GM12864 (cell line): ENCODE results near the gene THADA.
"Not testable (repeated sequence)": the region's sequence is repeated elsewhere in the genome, so short reads cannot be mapped to it uniquely, and the experiment has no call there.

Experiments
- DNase-seq: peaks from one replicate; pipeline ENCODE4 v3.0.0-alpha.2; 2011; ENCODE audit warnings: low read depth
- H3K4me3 ChIP-seq: 2 replicates; pipeline ENCODE4 v1.5.1; 2011; ENCODE audit warnings: mild to moderate bottlenecking, low read depth, low read length, control low read depth
- TF ChIP-seq, protein P1 (sequence below): IDR thresholded peaks from 2 replicates; pipeline ENCODE4 v1.5.1; 2011; ENCODE audit warnings: low read depth, mild to moderate bottlenecking, moderate library complexity, low read length, control low read depth, inconsistent platforms; ENCODE audit errors: missing control alignments

The THADA gene

DNA sequence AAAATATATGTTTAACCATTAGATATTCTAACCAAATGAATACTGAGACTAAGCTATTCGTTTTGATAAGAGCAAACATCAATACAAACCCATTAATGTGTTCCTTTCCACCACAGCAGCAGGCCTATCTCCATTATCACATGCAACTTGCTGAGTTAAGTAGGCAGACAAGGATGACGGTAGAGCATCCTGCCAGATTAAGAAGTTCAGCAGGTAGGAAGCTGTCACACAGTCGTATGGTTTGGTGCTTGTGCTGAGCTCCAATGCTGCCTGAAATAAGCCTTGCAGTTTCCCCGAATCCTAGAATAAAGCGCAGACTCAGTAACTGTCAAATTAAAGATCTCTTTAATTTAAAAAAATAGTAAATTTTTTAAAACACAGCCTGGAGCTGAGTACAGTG lies 39.6 kb downstream of the THADA start:
- no peak overlapping the region for H3K4me3 ChIP-seq
- DNase-seq = no peak
- TF ChIP-seq, protein P1, sequence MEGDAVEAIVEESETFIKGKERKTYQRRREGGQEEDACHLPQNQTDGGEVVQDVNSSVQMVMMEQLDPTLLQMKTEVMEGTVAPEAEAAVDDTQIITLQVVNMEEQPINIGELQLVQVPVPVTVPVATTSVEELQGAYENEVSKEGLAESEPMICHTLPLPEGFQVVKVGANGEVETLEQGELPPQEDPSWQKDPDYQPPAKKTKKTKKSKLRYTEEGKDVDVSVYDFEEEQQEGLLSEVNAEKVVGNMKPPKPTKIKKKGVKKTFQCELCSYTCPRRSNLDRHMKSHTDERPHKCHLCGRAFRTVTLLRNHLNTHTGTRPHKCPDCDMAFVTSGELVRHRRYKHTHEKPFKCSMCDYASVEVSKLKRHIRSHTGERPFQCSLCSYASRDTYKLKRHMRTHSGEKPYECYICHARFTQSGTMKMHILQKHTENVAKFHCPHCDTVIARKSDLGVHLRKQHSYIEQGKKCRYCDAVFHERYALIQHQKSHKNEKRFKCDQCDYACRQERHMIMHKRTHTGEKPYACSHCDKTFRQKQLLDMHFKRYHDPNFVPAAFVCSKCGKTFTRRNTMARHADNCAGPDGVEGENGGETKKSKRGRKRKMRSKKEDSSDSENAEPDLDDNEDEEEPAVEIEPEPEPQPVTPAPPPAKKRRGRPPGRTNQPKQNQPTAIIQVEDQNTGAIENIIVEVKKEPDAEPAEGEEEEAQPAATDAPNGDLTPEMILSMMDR = no peak

- DNase-seq = no peak
- TF ChIP-seq, protein P1 = no peak
- H3K4me3 ChIP-seq = no peak overlapping the region
These were observed 42.4 kb downstream of the THADA start for GRCh38 chr2:43553341-43553855.

DNA sequence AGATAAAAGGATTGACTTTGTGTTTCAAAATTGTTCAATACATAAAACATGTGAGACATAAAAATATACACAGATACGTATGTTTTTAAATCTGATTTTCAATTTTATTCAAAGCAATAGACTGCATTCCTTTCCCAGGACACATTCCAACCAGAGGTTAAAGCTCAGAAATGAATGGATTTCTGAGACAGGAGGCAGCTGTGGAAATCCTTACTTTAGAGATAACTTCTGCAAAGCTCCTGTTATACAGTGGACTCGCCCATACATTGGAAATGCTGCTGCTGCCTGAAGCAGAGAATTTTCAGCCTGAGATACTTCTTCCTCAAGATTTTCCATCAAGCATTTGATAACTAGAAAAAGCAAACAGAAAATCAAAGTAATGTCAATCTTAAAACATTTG lies 43.8 kb downstream of the THADA start:
- no peak overlapping the region for H3K4me3 ChIP-seq
- DNase-seq = no peak
- TF ChIP-seq, protein P1 = no peak

GRCh38 chr2:43548381-43548780 lies 47.5 kb downstream of the THADA start:
- DNase-seq, H3K4me3 ChIP-seq: not testable (repeated sequence)

- TF ChIP-seq, protein P1 = peak; percentile 37
- DNase-seq = no peak
- H3K4me3 ChIP-seq = no peak overlapping the region
These were observed 53.4 kb downstream of the THADA start for GRCh38 chr2:43542285-43542933.

DNA sequence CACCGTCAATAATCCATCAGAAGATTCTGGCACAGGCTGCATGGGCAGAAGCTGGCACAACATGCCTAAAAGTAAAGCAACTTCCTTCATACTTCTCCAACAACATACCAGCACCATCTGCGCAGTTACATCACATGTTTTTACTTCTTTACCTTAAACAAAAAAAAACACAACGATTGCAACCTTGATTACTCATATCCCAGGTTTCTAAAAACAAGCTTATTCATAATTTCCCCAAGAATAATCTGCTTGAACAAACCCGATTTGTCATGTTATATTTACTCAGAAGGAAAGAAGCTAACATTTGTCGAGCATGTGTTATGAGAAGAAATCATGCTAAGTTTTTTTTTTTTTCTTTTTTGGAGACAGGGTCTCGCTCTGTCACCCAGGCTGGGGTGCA lies 54.7 kb downstream of the THADA start:
- TF ChIP-seq, protein P1 = no peak
- H3K4me3 ChIP-seq = no peak overlapping the region
- DNase-seq = no peak

DNA sequence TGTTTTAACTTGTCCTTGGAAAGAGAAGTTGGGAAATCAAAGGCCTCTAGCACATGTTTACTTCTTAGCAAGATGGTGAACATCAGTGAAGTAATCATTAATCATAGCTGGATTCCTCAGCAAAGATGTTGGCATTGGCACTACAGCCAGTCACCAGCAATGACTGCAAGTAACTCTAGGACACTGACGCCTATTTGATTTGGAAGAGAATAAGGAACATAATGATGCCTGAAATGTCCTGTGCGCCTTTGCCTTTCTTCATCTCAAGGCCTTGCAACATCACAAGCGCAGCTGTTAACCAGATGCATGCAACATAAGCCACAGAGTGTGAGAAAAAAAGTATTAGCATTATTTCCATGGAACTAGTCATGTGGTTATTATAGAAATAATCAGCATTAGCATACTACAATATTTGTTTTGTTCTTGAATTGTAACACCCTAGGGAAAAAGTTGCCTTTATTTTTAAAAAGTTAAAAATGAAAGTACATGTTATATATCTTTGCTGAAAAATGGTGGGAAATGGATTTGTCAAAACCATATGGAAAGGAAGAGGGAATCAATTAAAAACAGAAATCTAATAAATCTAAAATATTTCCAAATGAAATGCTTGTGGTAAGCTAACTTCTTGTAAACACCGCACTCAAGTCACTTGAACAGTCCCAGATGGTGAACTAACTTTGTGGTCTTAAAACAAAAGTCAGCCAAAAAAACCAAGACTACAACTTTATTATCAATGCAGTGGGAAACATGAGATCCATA lies 55.6 kb downstream of the THADA start:
- TF ChIP-seq, protein P1 = no peak
- H3K4me3 ChIP-seq = no peak overlapping the region
- no peak for DNase-seq
